Endodermal cell (in vitro differentiated cells): ENCODE measurements around the gene PTPRT. TPM values are rescaled to one million over a fixed set of nuclear protein-coding genes. Genes with fewer than 3 reads are reported as not detected.

Experiments
- DNase-seq: peaks from one replicate; pipeline ENCODE4 v3.0.0-alpha.2; 2017
- H3K27ac ChIP-seq: 2 replicates; pipeline ENCODE4 v1.5.1; 2013; ENCODE audit warnings: mild to moderate bottlenecking, low read depth, low read length, moderate library complexity
- H3K27me3 ChIP-seq: 2 replicates; pipeline ENCODE4 v1.6.1; 2013; ENCODE audit warnings: mild to moderate bottlenecking, low read length, moderate library complexity; ENCODE audit not compliant: insufficient read depth, control insufficient read depth, poor library complexity, severe bottlenecking
- H3K36me3 ChIP-seq: 2 replicates; pipeline ENCODE4 v1.7.0; 2013; ENCODE audit warnings: mild to moderate bottlenecking, low read length, moderate library complexity; ENCODE audit not compliant: control insufficient read depth, insufficient read depth
- H3K4me1 ChIP-seq: one replicate; pipeline ENCODE4 v1.7.0; 2013; ENCODE audit warnings: low read length; ENCODE audit not compliant: control insufficient read depth, insufficient read depth
- H3K4me3 ChIP-seq: 2 replicates; pipeline ENCODE4 v1.5.1; 2013; ENCODE audit warnings: mild to moderate bottlenecking, low read length, moderate library complexity
- H3K9ac ChIP-seq: 2 replicates; pipeline ENCODE4 v1.6.1; 2013; ENCODE audit warnings: mild to moderate bottlenecking, low read length, moderate library complexity; ENCODE audit not compliant: poor library complexity, severe bottlenecking; ENCODE audit errors: extremely low read depth
- H3K9me3 ChIP-seq: 2 replicates; pipeline ENCODE4 v1.6.1; 2013; ENCODE audit warnings: mild to moderate bottlenecking, low read length, moderate library complexity; ENCODE audit not compliant: control insufficient read depth
- H3K27ac Mint-ChIP-seq: 2 replicates; pipeline ENCODE4 v1.8.0; 2020; ENCODE audit warnings: mixed read lengths
- H3K27me3 Mint-ChIP-seq: 2 replicates; pipeline ENCODE4 v1.8.0; 2021; ENCODE audit warnings: mild to moderate bottlenecking, mixed read lengths; ENCODE audit not compliant: insufficient read depth
- H3K36me3 Mint-ChIP-seq: 2 replicates; pipeline ENCODE4 v1.8.0; 2020; ENCODE audit warnings: low read depth, mixed read lengths
- H3K4me1 Mint-ChIP-seq: 2 replicates; pipeline ENCODE4 v1.8.0; 2020; ENCODE audit warnings: mixed read lengths
- H3K4me3 Mint-ChIP-seq: 2 replicates; pipeline ENCODE4 v1.8.0; 2020; ENCODE audit warnings: mild to moderate bottlenecking, moderate library complexity, mixed read lengths
- H3K9me3 Mint-ChIP-seq: 2 replicates; pipeline ENCODE4 v1.8.0; 2020; ENCODE audit warnings: mild to moderate bottlenecking, mixed read lengths
- CTCF ChIP-seq: fragments of 200-600 bp; sonication (generic); conservative IDR thresholded peaks from 2 replicates; pipeline ENCODE4 v1.5.0; 2021; ENCODE audit warnings: antibody characterized with exemption, mild to moderate bottlenecking
- WGBS, 2 experiments: methylation state at CpG; one replicate each; pipeline versions ENCODE4 v1.1.5 to v1.1.7; 2013; ENCODE audit warnings: missing lambda C conversion rate in 2 of 2, mixed read lengths in 1 of 2; ENCODE audit not compliant: insufficient coverage in 1 of 2, insufficient read length in 1 of 2; 5-methylcytosine and 5-hydroxymethylcytosine counted together
- total RNA-seq, 2 donors: library from RNA; stranded (reverse); fragmentation: NEBNext Ultra II Directional in 1 of 2; extraction: Animal tissue kit (Norgen Biotek cat#: 25700) in 1 of 2; gene quantifications; 2 replicates in 1 of 2; 3 replicates in 1 of 2; pipeline ENCODE4 v1.2.1, GENCODE V29; 2021

PTPRT gene
- total RNA-seq, 2 donors from 2014 or later = 2.3 to 2.7 TPM

- H3K4me1 ChIP-seq = no peaks in the 10 kb centered on the region
Measured at GRCh38 chr20:43043887-43044286, 145.8 kb downstream of the PTPRT start.

GRCh38 chr20:43040427-43040826 lies 149.3 kb downstream of the PTPRT start:
- no peaks in the 10 kb centered on the region for H3K4me1 ChIP-seq
- Mint-ChIP-seq H3K27me3 (peaks cover 20% of the 10 kb centered on the region), H3K36me3 (no peaks in the 10 kb centered on the region), H3K27ac (no peak overlapping the region), H3K4me1 (no peaks in the 10 kb centered on the region), H3K9me3 (no peaks in the 10 kb centered on the region), H3K4me3 (no peak overlapping the region)
- TF ChIP-seq CTCF = no peak
- H3K36me3 ChIP-seq = no peaks in the 10 kb centered on the region
- no peaks in the 10 kb centered on the region for H3K9me3 ChIP-seq
- no peak overlapping the region for H3K4me3 ChIP-seq
- no peak overlapping the region for H3K27ac ChIP-seq
- peak; percentile 91 for DNase-seq
- peaks cover 32% of the 10 kb centered on the region for H3K27me3 ChIP-seq
- 10 to 21% methylated on average over 4 to 6 of the region's 6 CpGs for WGBS, 2 experiments
- no peak overlapping the region for H3K9ac ChIP-seq

More at GRCh38 chr20:43043887-43044286, 145.8 kb downstream of the PTPRT start:
- peaks cover 24% of the 10 kb centered on the region for H3K27me3 ChIP-seq
- H3K4me1 Mint-ChIP-seq = no peaks in the 10 kb centered on the region
- H3K4me3 ChIP-seq = no peak overlapping the region
- DNase-seq = peak; percentile 77
- H3K36me3 Mint-ChIP-seq = no peaks in the 10 kb centered on the region
- TF ChIP-seq CTCF = no peak
- no peaks in the 10 kb centered on the region for H3K9me3 ChIP-seq
- no peak overlapping the region for H3K9ac ChIP-seq
- 25 to 66% methylated on average over 1 to 4 of the region's 4 CpGs for whole genome bisulfite sequencing, 2 experiments
- no peak overlapping the region for H3K4me3 Mint-ChIP-seq
- peaks cover 17% of the 10 kb centered on the region for H3K27me3 Mint-ChIP-seq
- no peaks in the 10 kb centered on the region for H3K9me3 Mint-ChIP-seq
- H3K27ac ChIP-seq = no peak overlapping the region
- H3K27ac Mint-ChIP-seq = no peak overlapping the region
- H3K36me3 ChIP-seq = no peaks in the 10 kb centered on the region

GRCh38 chr20:43037605-43038309 lies 151.9 kb downstream of the PTPRT start:
- TF ChIP-seq CTCF = no peak
- H3K27me3 Mint-ChIP-seq = peaks cover 32% of the 10 kb centered on the region
- H3K4me1 ChIP-seq = no peaks in the 10 kb centered on the region
- no peak overlapping the region for H3K9ac ChIP-seq
- H3K9me3 Mint-ChIP-seq = no peaks in the 10 kb centered on the region
- WGBS, 2 experiments = 77 to 94% methylated on average over 3 to 5 of the region's 6 CpGs
- peaks cover 32% of the 10 kb centered on the region for H3K27me3 ChIP-seq
- no peaks in the 10 kb centered on the region for H3K36me3 ChIP-seq
- H3K36me3 Mint-ChIP-seq = no peaks in the 10 kb centered on the region
- peaks cover 2% of the 10 kb centered on the region for H3K4me1 Mint-ChIP-seq
- no peaks in the 10 kb centered on the region for H3K9me3 ChIP-seq
- no peak overlapping the region for H3K4me3 ChIP-seq
- H3K27ac Mint-ChIP-seq = no peak overlapping the region
- no peak for DNase-seq
- H3K27ac ChIP-seq = no peak overlapping the region
- no peak overlapping the region for H3K4me3 Mint-ChIP-seq
